Measurements from ENCODE around the gene POLR2E. TPM values are rescaled to one million over a fixed set of nuclear protein-coding genes. Genes with fewer than 3 reads are reported as not detected.

POLR2E gene
- polyA plus RNA-seq, 1 donor from 2014 or later, result 172 TPM

DNA sequence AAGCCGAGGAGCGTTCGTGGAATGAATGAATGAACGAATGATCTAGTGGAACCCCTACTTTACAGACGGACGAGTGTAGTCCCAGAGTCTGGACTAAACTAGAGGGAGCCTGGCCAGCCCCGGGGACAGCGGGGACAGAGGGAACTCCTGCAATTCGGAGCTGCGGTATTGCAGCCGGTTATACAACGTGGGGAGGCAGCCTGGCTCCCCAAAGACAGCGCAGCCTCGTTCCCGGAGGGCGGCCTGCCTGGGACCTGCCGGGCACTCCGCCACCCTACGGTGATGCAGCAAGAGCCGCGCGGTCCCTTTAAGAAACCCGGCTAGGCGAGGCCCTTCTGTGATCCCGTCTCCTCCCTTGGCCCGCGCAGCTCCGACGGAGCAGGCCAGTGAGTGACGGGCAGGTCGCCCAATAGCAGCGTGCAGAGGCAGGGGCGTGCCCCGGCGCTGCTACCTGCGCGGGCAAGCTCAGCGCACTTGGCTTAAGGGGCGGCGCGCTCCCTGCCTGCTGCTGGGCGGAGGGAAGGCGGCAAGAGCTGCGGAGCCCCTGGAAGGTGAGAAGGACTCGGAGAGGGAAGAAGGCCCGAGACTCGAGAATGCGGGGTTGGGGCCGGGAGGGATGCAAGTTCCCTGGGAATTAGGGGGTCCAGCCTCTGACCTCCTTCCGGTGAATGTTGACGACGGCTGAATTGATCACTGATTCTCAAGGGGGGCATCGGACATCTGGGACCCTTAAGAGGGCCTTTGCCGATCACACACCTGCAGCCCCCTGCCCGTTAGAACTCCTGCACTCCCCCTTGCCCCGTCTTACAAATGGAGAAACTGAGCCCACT is 55.3 kb downstream of the POLR2E start, which contains the start of gene ABCA7:
TSS of gene ABCA7 (plus strand) at position 462 of the 830 bp plus-strand sequence. CDS start 1,255 bp downstream, outside the sequence.
- Histone ChIP-seq H3K79me2 (replicated peaks; ENCODE audit: insufficient read depth, low read length) (no peaks in the 10 kb centered on the region), H3K4me2 (ENCODE audit: low read length) (peak within 1 kb of the TSS; percentile 80), H3K9me3 (ENCODE audit: low read length) (no peaks in the 10 kb centered on the region), H3K27me3 (ENCODE audit: insufficient read depth, low read depth, low read length) (no peaks in the 10 kb centered on the region), H3K4me3 (ENCODE audit: low read length) (peak within 1 kb of the TSS; percentile 81), H3K36me3 (ENCODE audit: insufficient read depth, low read length) (no peaks in the 10 kb centered on the region), H3F3A (ENCODE audit: insufficient read depth, low read length, poor library complexity, severe bottlenecking) (no peaks in the 10 kb centered on the region), H2AFZ (ENCODE audit: low read depth, low read length) (peak within 1 kb of the TSS; percentile 14), H3K9ac (ENCODE audit: low read length) (peak within 1 kb of the TSS; percentile 73), H3K9me2 (ENCODE audit: insufficient read depth, low read length) (no peaks in the 10 kb centered on the region), H4K20me1 (ENCODE audit: insufficient read depth) (no peaks in the 10 kb centered on the region), H3K27ac (ENCODE audit: low read length) (peak within 1 kb of the TSS; percentile 50)
- TF ChIP-seq MXI1 (conservative IDR thresholded peaks at IDR 0.05; ENCODE audit: poor library complexity, severe bottlenecking) (peak; percentile 70), TAF1 (IDR thresholded peaks at IDR 0.05; ENCODE audit: low read depth) (peak; percentile 64), EZH2 (IDR thresholded peaks at IDR 0.05; ENCODE audit: borderline replicate concordance, insufficient read depth, low read length, poor library complexity, severe bottlenecking) (no peak), SMC3 (conservative IDR thresholded peaks at IDR 0.05; ENCODE audit: poor library complexity) (peak; percentile 22), RAD21 (conservative IDR thresholded peaks at IDR 0.05) (peak; percentile 25), EP300 (conservative IDR thresholded peaks at IDR 0.05; ENCODE audit: poor library complexity, severe bottlenecking) (no peak), POLR2AphosphoS5 (IDR thresholded peaks at IDR 0.05) (peak; percentile 83)
- TF ChIP-seq, protein P1, sequence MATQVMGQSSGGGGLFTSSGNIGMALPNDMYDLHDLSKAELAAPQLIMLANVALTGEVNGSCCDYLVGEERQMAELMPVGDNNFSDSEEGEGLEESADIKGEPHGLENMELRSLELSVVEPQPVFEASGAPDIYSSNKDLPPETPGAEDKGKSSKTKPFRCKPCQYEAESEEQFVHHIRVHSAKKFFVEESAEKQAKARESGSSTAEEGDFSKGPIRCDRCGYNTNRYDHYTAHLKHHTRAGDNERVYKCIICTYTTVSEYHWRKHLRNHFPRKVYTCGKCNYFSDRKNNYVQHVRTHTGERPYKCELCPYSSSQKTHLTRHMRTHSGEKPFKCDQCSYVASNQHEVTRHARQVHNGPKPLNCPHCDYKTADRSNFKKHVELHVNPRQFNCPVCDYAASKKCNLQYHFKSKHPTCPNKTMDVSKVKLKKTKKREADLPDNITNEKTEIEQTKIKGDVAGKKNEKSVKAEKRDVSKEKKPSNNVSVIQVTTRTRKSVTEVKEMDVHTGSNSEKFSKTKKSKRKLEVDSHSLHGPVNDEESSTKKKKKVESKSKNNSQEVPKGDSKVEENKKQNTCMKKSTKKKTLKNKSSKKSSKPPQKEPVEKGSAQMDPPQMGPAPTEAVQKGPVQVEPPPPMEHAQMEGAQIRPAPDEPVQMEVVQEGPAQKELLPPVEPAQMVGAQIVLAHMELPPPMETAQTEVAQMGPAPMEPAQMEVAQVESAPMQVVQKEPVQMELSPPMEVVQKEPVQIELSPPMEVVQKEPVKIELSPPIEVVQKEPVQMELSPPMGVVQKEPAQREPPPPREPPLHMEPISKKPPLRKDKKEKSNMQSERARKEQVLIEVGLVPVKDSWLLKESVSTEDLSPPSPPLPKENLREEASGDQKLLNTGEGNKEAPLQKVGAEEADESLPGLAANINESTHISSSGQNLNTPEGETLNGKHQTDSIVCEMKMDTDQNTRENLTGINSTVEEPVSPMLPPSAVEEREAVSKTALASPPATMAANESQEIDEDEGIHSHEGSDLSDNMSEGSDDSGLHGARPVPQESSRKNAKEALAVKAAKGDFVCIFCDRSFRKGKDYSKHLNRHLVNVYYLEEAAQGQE (IDR thresholded peaks at IDR 0.05; ENCODE audit: borderline replicate concordance), result no peak
- TF ChIP-seq, protein P2, sequence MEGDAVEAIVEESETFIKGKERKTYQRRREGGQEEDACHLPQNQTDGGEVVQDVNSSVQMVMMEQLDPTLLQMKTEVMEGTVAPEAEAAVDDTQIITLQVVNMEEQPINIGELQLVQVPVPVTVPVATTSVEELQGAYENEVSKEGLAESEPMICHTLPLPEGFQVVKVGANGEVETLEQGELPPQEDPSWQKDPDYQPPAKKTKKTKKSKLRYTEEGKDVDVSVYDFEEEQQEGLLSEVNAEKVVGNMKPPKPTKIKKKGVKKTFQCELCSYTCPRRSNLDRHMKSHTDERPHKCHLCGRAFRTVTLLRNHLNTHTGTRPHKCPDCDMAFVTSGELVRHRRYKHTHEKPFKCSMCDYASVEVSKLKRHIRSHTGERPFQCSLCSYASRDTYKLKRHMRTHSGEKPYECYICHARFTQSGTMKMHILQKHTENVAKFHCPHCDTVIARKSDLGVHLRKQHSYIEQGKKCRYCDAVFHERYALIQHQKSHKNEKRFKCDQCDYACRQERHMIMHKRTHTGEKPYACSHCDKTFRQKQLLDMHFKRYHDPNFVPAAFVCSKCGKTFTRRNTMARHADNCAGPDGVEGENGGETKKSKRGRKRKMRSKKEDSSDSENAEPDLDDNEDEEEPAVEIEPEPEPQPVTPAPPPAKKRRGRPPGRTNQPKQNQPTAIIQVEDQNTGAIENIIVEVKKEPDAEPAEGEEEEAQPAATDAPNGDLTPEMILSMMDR (IDR thresholded peaks at IDR 0.05; ENCODE audit: poor library complexity, severe bottlenecking), result peak; percentile 22

DNA sequence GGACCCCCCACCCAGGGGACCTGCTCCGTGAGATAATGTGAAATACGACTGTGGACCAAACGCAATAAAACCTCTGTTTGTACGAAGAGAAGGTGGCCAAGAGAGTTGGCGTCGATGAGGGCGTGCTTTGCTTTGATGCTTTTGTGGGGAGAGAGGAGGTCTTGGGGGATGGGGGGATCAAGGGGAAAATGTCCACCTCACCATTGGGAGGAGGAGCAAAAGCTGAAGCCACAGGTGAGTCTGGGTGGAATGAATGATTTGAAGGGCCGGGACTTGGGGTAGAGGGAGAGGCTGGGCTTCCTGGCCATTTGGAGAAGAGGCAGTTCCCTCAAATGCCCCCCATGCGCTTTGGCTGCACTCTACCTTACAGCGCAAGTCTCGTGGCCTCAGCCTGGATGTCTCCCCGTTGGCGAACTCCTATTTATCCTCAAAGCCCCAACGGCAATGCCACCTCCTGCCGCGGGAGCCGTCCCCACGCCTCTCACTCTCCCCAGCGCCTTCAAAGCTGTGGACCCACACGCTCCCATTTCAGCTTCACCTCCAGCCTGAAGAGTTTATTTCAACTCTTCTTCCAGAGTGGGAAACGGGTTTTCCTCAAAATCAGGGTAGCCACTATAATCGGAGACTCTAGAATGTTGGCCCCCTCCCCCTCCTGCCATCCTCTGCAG is 56.1 kb downstream of the POLR2E start:
- TF ChIP-seq, protein P1 (IDR thresholded peaks at IDR 0.05; ENCODE audit: borderline replicate concordance), result no peak
- TF ChIP-seq, protein P2 (IDR thresholded peaks at IDR 0.05; ENCODE audit: poor library complexity, severe bottlenecking), result no peak
- TF ChIP-seq EZH2 (IDR thresholded peaks at IDR 0.05; ENCODE audit: borderline replicate concordance, insufficient read depth, low read length, poor library complexity, severe bottlenecking), result no peak
- TF ChIP-seq MXI1 (conservative IDR thresholded peaks at IDR 0.05; ENCODE audit: poor library complexity, severe bottlenecking), result no peak
- no peak for TF ChIP-seq TAF1 (IDR thresholded peaks at IDR 0.05; ENCODE audit: low read depth)
- TF ChIP-seq RAD21 (conservative IDR thresholded peaks at IDR 0.05), result no peak
- TF ChIP-seq EP300 (conservative IDR thresholded peaks at IDR 0.05; ENCODE audit: poor library complexity, severe bottlenecking), result no peak
- TF ChIP-seq SMC3 (conservative IDR thresholded peaks at IDR 0.05; ENCODE audit: poor library complexity), result no peak
- peak; percentile 27 for TF ChIP-seq POLR2AphosphoS5 (IDR thresholded peaks at IDR 0.05)
- Histone ChIP-seq H3K27me3 (ENCODE audit: insufficient read depth, low read depth, low read length) (no peaks in the 10 kb centered on the region), H3K9me3 (ENCODE audit: low read length) (no peaks in the 10 kb centered on the region), H3K79me2 (replicated peaks; ENCODE audit: insufficient read depth, low read length) (no peaks in the 10 kb centered on the region), H2AFZ (ENCODE audit: low read depth, low read length) (no peak overlapping the region), H3K27ac (ENCODE audit: low read length) (no peak overlapping the region), H3K4me3 (ENCODE audit: low read length) (peak overlapping the region; percentile 81), H3K36me3 (ENCODE audit: insufficient read depth, low read length) (no peaks in the 10 kb centered on the region), H4K20me1 (ENCODE audit: insufficient read depth) (no peaks in the 10 kb centered on the region), H3K9ac (ENCODE audit: low read length) (peak overlapping the region; percentile 41), H3F3A (ENCODE audit: insufficient read depth, low read length, poor library complexity, severe bottlenecking) (no peaks in the 10 kb centered on the region), H3K9me2 (ENCODE audit: insufficient read depth, low read length) (no peaks in the 10 kb centered on the region), H3K4me2 (ENCODE audit: low read length) (peak overlapping the region; percentile 80)
